ENCODE results near the gene FAM120AOS. TPM values are rescaled to one million over a fixed set of nuclear protein-coding genes. Genes with fewer than 3 reads are reported as not detected.

FAM120AOS gene
- total RNA-seq, 1 experiment from 2014 or later: 53.6 TPM

DNA sequence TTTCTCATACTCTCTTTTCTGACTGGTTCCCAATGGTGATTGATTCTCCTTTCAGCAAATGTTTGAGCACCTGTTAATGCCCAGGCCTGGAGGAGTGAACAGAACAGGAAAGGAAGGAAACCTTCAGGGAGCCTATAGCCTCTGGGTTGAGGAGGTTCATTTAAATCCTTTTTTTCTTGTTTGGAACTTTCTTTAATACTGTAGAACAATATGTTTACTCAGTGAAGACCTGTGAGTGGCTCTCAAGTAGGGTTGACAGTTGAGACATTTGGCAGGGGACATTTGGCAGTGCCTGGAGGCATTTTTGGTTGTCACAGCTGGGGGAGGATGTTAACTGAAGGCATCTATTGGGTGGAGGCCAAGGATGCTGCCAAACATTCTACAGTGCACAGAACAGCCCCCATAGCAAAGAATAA is 6.1 kb upstream of the FAM120AOS start:
- Histone ChIP-seq H3K4me1 (ENCODE audit: insufficient read depth, low read length) (peaks cover 11% of the 10 kb centered on the region; the same call in 1 of the 2 replicates), H2BK120ac (ENCODE audit: low read depth, low read length, poor library complexity, severe bottlenecking) (no peak overlapping the region), H3K4me2 (ENCODE audit: insufficient read depth, insufficient read length, low read length) (no peak overlapping the region), H3K79me2 (ENCODE audit: insufficient read depth, low read length) (peaks cover 46% of the 10 kb centered on the region), H3K56ac (ENCODE audit: insufficient read length, low read depth, low read length) (no peak overlapping the region), H2BK20ac (ENCODE audit: low read depth, low read length, poor library complexity, severe bottlenecking) (no peak overlapping the region), H3K79me1 (ENCODE audit: insufficient read depth, low read depth, low read length, poor library complexity, severe bottlenecking) (peaks cover 14% of the 10 kb centered on the region), H2BK5ac (ENCODE audit: insufficient read length, low read length) (no peak overlapping the region), H3T11ph (ENCODE audit: low read length) (no peak overlapping the region), H3K27ac (ENCODE audit: insufficient read length, low read depth, low read length) (no peak overlapping the region), H2BK15ac (ENCODE audit: low read depth, low read length) (no peak overlapping the region), H4K20me1 (ENCODE audit: control insufficient read depth, insufficient read depth, insufficient read length) (no peaks in the 10 kb centered on the region), H2AK5ac (ENCODE audit: insufficient read length, low read length) (no peak overlapping the region), H3K9ac (ENCODE audit: extremely low read depth, insufficient read length, low read length) (no peak overlapping the region), H3K23ac (ENCODE audit: insufficient read length, low read depth, low read length) (no peak overlapping the region), H3K18ac (ENCODE audit: insufficient read length, low read depth, low read length) (no peak overlapping the region), H3K4ac (ENCODE audit: low read depth, low read length) (no peak overlapping the region), H3K14ac (ENCODE audit: insufficient read depth, low read length) (no peak overlapping the region), H4K8ac (replicated peaks; ENCODE audit: insufficient read length, low read depth, low read length) (no peak overlapping the region), H3K27me3 (ENCODE audit: insufficient read depth, low read length) (no peaks in the 10 kb centered on the region), H4K5ac (ENCODE audit: insufficient read length, low read depth, low read length) (no peak overlapping the region), H3K23me2 (ENCODE audit: insufficient read length, low read depth, low read length, poor library complexity, severe bottlenecking) (no peaks in the 10 kb centered on the region), H4K91ac (ENCODE audit: insufficient read length, low read depth, low read length) (no peak overlapping the region), H2BK12ac (ENCODE audit: insufficient read length, low read depth, low read length) (no peak overlapping the region), H2AFZ (ENCODE audit: low read length) (no peak overlapping the region), H3K9me3 (ENCODE audit: control insufficient read depth, low read depth, low read length) (no peaks in the 10 kb centered on the region)
- Mint-ChIP-seq H3K4me3 (no peak overlapping the region), H3K9me3 (no peaks in the 10 kb centered on the region), H3K27me3 (ENCODE audit: low read depth) (no peaks in the 10 kb centered on the region), H3K36me3 (ENCODE audit: insufficient read depth in 1 of 3, low read depth in 3 of 3) (no peaks in the 10 kb centered on the region; a peak in 2 of 7 replicates), H3K27ac (peak overlapping the region in 1 of 3 experiments; percentile 62; a peak in 2 of 7 replicates), H3K4me1 (peaks cover 54 to 64% of the 10 kb centered on the region in 2 experiments)
- no peak for DNase-seq
- TF ChIP-seq, protein P1, sequence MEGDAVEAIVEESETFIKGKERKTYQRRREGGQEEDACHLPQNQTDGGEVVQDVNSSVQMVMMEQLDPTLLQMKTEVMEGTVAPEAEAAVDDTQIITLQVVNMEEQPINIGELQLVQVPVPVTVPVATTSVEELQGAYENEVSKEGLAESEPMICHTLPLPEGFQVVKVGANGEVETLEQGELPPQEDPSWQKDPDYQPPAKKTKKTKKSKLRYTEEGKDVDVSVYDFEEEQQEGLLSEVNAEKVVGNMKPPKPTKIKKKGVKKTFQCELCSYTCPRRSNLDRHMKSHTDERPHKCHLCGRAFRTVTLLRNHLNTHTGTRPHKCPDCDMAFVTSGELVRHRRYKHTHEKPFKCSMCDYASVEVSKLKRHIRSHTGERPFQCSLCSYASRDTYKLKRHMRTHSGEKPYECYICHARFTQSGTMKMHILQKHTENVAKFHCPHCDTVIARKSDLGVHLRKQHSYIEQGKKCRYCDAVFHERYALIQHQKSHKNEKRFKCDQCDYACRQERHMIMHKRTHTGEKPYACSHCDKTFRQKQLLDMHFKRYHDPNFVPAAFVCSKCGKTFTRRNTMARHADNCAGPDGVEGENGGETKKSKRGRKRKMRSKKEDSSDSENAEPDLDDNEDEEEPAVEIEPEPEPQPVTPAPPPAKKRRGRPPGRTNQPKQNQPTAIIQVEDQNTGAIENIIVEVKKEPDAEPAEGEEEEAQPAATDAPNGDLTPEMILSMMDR (conservative IDR thresholded peaks at IDR 0.05): no peak

Data from H9 (cell line).